MCF 10A (cell line): ENCODE measurements around the gene SMARCE1. TPM values are rescaled to one million over a fixed set of nuclear protein-coding genes. Genes with fewer than 3 reads are reported as not detected.

ENCODE experiments used
- BruUV-seq: library from RNA; stranded (reverse); fragments of 400-500 nt; replicated peaks from 2 replicates; lab custom pipeline; 2021; lab: Mats Ljungman, UMichigan
- CTCF ChIA-PET: fragments of 300-600 bp; sonication (Branson Sonifier 250); formaldehyde crosslinking; extraction: SDS; loops from one replicate; lab custom pipeline; 2021; ENCODE audit warnings: antibody characterized with exemption, inconsistent platforms; lab: Yijun Ruan, JAX
- POLR2A ChIA-PET: fragments of 300-600, 350-650 bp; sonication (Branson Sonifier 250); formaldehyde crosslinking; extraction: SDS; loops from one replicate; lab custom pipeline; 2020; ENCODE audit warnings: antibody characterized with exemption, inconsistent platforms; lab: Yijun Ruan, JAX
- DNase-seq: peaks from one replicate; pipeline ENCODE4 v3.0.0-alpha.2; 2018; ENCODE audit not compliant: unreplicated experiment
- H3K27ac Mint-ChIP-seq: one replicate; pipeline ENCODE4 v1.8.0; 2022; ENCODE audit warnings: mild to moderate bottlenecking, low read depth, mixed read lengths; ENCODE audit not compliant: unreplicated experiment
- H3K27me3 Mint-ChIP-seq: one replicate; pipeline ENCODE4 v1.8.0; 2022; ENCODE audit warnings: mixed read lengths; ENCODE audit not compliant: insufficient read depth, unreplicated experiment
- H3K36me3 Mint-ChIP-seq: one replicate; pipeline ENCODE4 v1.8.0; 2022; ENCODE audit warnings: mild to moderate bottlenecking, moderate library complexity, mixed read lengths; ENCODE audit not compliant: insufficient read depth, unreplicated experiment
- H3K4me1 Mint-ChIP-seq: one replicate; pipeline ENCODE4 v1.8.0; 2022; ENCODE audit warnings: mixed read lengths; ENCODE audit not compliant: insufficient read depth, unreplicated experiment
- H3K4me3 Mint-ChIP-seq: one replicate; pipeline ENCODE4 v1.8.0; 2022; ENCODE audit warnings: mild to moderate bottlenecking, moderate library complexity, mixed read lengths; ENCODE audit not compliant: unreplicated experiment
- H3K9me3 Mint-ChIP-seq: one replicate; pipeline ENCODE4 v1.8.0; 2022; ENCODE audit warnings: mixed read lengths; ENCODE audit not compliant: unreplicated experiment
- intact Hi-C: fragments of 100-400 bp; cut with micrococcal nuclease; formaldehyde crosslinking; loops from 2 replicates; pipeline ENCODE4 v1.14.1; 2022
- total RNA-seq: library from RNA; stranded (reverse); gene quantifications from 2 replicates; pipeline ENCODE4 v1.2.3, GENCODE V29; 2022
- TF ChIP-seq, protein P1 (sequence below): fragments of 200-600 bp; IDR thresholded peaks from one replicate; pipeline ENCODE4 v1.8.0; 2022; ENCODE audit warnings: antibody characterized with exemption, mild to moderate bottlenecking; ENCODE audit not compliant: unreplicated experiment

The SMARCE1 gene
- total RNA-seq, 1 experiment from 2014 or later: 128 TPM

GRCh38 chr17:40629842-40630241 is 17.8 kb downstream of the SMARCE1 start:
- H3K36me3 Mint-ChIP-seq: peaks cover 66% of the 10 kb centered on the region
- H3K27ac Mint-ChIP-seq: no peak overlapping the region
- TF ChIP-seq, protein P1, sequence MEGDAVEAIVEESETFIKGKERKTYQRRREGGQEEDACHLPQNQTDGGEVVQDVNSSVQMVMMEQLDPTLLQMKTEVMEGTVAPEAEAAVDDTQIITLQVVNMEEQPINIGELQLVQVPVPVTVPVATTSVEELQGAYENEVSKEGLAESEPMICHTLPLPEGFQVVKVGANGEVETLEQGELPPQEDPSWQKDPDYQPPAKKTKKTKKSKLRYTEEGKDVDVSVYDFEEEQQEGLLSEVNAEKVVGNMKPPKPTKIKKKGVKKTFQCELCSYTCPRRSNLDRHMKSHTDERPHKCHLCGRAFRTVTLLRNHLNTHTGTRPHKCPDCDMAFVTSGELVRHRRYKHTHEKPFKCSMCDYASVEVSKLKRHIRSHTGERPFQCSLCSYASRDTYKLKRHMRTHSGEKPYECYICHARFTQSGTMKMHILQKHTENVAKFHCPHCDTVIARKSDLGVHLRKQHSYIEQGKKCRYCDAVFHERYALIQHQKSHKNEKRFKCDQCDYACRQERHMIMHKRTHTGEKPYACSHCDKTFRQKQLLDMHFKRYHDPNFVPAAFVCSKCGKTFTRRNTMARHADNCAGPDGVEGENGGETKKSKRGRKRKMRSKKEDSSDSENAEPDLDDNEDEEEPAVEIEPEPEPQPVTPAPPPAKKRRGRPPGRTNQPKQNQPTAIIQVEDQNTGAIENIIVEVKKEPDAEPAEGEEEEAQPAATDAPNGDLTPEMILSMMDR: no peak
- no TSS peak for BruUV-seq
- intact Hi-C loops: loop anchor here (10.0 kb wide), 2 partner anchors 275 to 695 kb away; no protein-coding TSS in a partner anchor
- H3K9me3 Mint-ChIP-seq: no peaks in the 10 kb centered on the region
- CTCF ChIA-PET: interaction anchor here (0.6 to 2.2 kb wide), 3 partner anchors 13 to 67 kb away, joined by 3 to 9 read pairs (median 3); no protein-coding TSS in a partner anchor
- H3K27me3 Mint-ChIP-seq: no peaks in the 10 kb centered on the region
- no peaks in the 10 kb centered on the region for H3K4me1 Mint-ChIP-seq
- no peak overlapping the region for H3K4me3 Mint-ChIP-seq
- DNase-seq: no peak
- POLR2A ChIA-PET: interaction anchor here (0.6 to 1.3 kb wide), 2 partner anchors 17 to 593 kb away, joined by 3 to 8 read pairs; partner anchors contain the start of gene SMARCE1

DNA sequence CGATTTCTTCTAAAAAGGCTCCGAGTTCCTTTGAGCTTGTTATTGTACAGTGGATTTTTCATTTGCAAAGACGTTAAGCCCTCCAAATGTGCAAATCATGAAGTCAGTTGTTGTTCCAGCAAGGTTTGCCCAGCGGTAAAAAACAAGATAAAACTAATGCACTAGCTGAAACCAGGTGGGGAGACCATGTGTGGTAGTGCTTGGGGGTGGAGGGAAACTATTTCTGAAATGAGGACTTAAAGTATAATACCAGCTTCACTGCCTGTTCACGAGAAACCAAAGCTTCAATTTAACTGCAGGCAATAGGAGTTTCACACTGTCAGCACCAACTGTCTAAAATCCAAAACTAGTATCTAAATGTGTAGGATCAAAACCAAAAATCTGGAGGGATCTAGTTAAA is 22.3 kb downstream of the SMARCE1 start:
- POLR2A ChIA-PET: interaction anchor here (0.8 to 1.9 kb wide), 8 partner anchors 9 to 991 kb away, joined by 3 to 7 read pairs (median 3); no protein-coding TSS in a partner anchor
- BruUV-seq: no TSS peak

GRCh38 chr17:40623419-40624210 is 24.0 kb downstream of the SMARCE1 start:
- ChIA-PET CTCF (interaction anchor here (1.3 to 2.1 kb wide), 2 partner anchors 8 to 168 kb away, joined by 3 to 16 read pairs; no protein-coding TSS in a partner anchor), POLR2A (interaction anchor here (1.1 to 1.5 kb wide), 2 partner anchors 169 to 170 kb away, joined by 3 to 7 read pairs; no protein-coding TSS in a partner anchor)
- no TSS peak for BruUV-seq
- Mint-ChIP-seq H3K27me3 (no peaks in the 10 kb centered on the region), H3K4me1 (no peaks in the 10 kb centered on the region), H3K27ac (no peak overlapping the region), H3K9me3 (no peaks in the 10 kb centered on the region), H3K36me3 (peaks cover 5% of the 10 kb centered on the region), H3K4me3 (no peak overlapping the region)
- intact Hi-C loops: loop anchor here (10.0 kb wide), 2 partner anchors 281 to 701 kb away; no protein-coding TSS in a partner anchor
- TF ChIP-seq, protein P1: no peak
- DNase-seq: no peak

More for the DNA sequence above, 22.3 kb downstream of the SMARCE1 start:
- Mint-ChIP-seq H3K27ac (no peak overlapping the region), H3K36me3 (peaks cover 22% of the 10 kb centered on the region), H3K4me3 (no peak overlapping the region), H3K9me3 (no peaks in the 10 kb centered on the region), H3K4me1 (no peaks in the 10 kb centered on the region), H3K27me3 (no peaks in the 10 kb centered on the region)
- TF ChIP-seq, protein P1: no peak
- no peak for DNase-seq
- intact Hi-C loops: loop anchor here (10.0 kb wide), 2 partner anchors 279 to 699 kb away; no protein-coding TSS in a partner anchor
- CTCF ChIA-PET: interaction anchor here (0.9 to 2.1 kb wide), 5 partner anchors 8 to 160 kb away, joined by 3 to 16 read pairs (median 4); no protein-coding TSS in a partner anchor

- TF ChIP-seq, protein P1: no peak
- Mint-ChIP-seq H3K4me1 (no peaks in the 10 kb centered on the region), H3K27me3 (no peaks in the 10 kb centered on the region), H3K9me3 (no peaks in the 10 kb centered on the region), H3K36me3 (no peaks in the 10 kb centered on the region), H3K27ac (no peak overlapping the region), H3K4me3 (no peak overlapping the region)
- ChIA-PET CTCF (interaction anchor here (0.6 to 1.3 kb wide), 3 partner anchors 15 to 169 kb away, joined by 3 read pairs; no protein-coding TSS in a partner anchor), POLR2A (interaction anchor here (0.6 to 1.0 kb wide), 2 partner anchors 153 to 169 kb away, joined by 3 read pairs; no protein-coding TSS in a partner anchor)
- no peak for DNase-seq
- intact Hi-C loops: loop anchor here (10.0 kb wide), 2 partner anchors 282 to 702 kb away; no protein-coding TSS in a partner anchor
- BruUV-seq: no TSS peak
Measured at GRCh38 chr17:40622509-40622928, 25.1 kb downstream of the SMARCE1 start.
